Ishikawa (cell line): ENCODE results near the gene ZNF142.

Experiments used
- CEBPB ChIP-seq: IDR thresholded peaks from 2 replicates; pipeline ENCODE4 v1.6.1; 2012
- CREB1 ChIP-seq: IDR thresholded peaks from 2 replicates; pipeline ENCODE4 v1.6.1; 2012; ENCODE audit warnings: low read depth
- EGR1 ChIP-seq: IDR thresholded peaks from 2 replicates; pipeline ENCODE4 v1.6.1; 2012
- EP300 ChIP-seq: IDR thresholded peaks from 2 replicates; pipeline ENCODE4 v1.6.1; 2012; ENCODE audit warnings: borderline replicate concordance
- FOXM1 ChIP-seq: IDR thresholded peaks from 2 replicates; pipeline ENCODE4 v1.6.1; 2012; ENCODE audit warnings: low read depth, borderline replicate concordance
- NFIC ChIP-seq: IDR thresholded peaks from 2 replicates; pipeline ENCODE4 v1.6.1; 2012
- RAD21 ChIP-seq: IDR thresholded peaks from 2 replicates; pipeline ENCODE4 v1.6.1; 2012; ENCODE audit warnings: low read depth
- TAF1 ChIP-seq: IDR thresholded peaks from 2 replicates; pipeline ENCODE4 v1.6.1; 2012; ENCODE audit warnings: low read depth, mild to moderate bottlenecking
- TCF12 ChIP-seq: IDR thresholded peaks from 2 replicates; pipeline ENCODE4 v1.6.1; 2012; ENCODE audit warnings: low read depth
- TEAD4 ChIP-seq: IDR thresholded peaks from 2 replicates; pipeline ENCODE4 v1.6.1; 2012
- YY1 ChIP-seq: IDR thresholded peaks from 2 replicates; pipeline ENCODE4 v1.6.1; 2012; ENCODE audit warnings: low read depth
- ZBTB7A ChIP-seq: IDR thresholded peaks from 2 replicates; pipeline ENCODE4 v1.6.1; 2012; ENCODE audit warnings: low read depth
- TF ChIP-seq, protein P1 (sequence below): IDR thresholded peaks from 2 replicates; pipeline ENCODE4 v1.6.1; 2012; ENCODE audit warnings: low read depth, mild to moderate bottlenecking
- TF ChIP-seq, protein P2 (sequence below): IDR thresholded peaks from 2 replicates; pipeline ENCODE4 v1.6.1; 2012
- TF ChIP-seq, protein P3 (sequence below): IDR thresholded peaks from 2 replicates; pipeline ENCODE4 v1.6.1; 2012

Gene ZNF142, protein sequence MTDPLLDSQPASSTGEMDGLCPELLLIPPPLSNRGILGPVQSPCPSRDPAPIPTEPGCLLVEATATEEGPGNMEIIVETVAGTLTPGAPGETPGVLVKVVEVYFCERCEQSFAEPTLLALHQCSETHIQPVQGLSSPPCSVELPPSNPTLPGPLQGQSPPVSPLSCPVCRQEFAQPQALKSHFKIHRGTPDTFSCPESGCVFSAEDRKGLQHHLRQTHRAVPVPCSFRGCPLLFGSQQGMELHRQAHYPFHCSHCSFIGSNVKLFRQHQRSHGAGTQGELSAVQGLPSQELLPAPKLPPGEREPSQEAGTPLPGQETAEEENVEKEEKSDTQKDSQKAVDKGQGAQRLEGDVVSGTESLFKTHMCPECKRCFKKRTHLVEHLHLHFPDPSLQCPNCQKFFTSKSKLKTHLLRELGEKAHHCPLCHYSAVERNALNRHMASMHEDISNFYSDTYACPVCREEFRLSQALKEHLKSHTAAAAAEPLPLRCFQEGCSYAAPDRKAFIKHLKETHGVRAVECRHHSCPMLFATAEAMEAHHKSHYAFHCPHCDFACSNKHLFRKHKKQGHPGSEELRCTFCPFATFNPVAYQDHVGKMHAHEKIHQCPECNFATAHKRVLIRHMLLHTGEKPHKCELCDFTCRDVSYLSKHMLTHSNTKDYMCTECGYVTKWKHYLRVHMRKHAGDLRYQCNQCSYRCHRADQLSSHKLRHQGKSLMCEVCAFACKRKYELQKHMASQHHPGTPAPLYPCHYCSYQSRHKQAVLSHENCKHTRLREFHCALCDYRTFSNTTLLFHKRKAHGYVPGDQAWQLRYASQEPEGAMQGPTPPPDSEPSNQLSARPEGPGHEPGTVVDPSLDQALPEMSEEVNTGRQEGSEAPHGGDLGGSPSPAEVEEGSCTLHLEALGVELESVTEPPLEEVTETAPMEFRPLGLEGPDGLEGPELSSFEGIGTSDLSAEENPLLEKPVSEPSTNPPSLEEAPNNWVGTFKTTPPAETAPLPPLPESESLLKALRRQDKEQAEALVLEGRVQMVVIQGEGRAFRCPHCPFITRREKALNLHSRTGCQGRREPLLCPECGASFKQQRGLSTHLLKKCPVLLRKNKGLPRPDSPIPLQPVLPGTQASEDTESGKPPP (N-terminal part only)

DNA sequence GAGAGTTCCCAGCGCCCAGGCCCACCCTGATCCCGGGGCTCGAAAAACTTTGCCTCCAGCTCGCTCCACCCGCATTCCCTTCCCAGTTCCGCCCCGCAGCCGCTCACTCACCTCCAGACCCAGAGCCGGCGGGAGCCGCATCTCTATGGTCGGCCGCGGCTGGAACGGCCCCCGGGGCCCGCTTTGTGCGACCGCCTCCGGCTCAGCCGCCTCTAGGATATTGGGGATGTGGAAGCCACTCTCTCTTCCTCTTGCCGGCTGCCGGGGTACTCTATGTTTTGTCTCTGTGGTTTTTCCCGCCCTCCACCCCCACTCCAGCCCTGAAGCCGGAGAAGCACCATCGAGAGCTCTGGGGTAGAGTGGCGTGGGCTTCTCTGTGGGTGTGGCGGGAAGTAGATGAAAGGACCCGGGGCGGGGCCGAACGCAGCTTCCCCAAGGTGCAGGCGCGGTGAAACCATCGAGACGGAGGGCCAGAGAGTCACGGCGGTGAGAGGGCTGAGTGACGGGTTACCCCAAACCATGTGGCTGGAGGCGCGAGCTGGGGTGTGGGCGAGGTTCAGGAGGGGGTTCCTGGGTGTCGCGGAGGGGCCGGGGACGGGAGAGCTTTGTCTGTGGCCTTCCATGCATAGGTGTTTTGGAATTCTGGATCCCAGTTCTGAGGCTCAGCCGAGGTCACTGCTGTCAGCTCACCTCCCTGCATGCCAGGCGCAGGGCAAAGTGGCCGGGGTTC, at the start of gene ZNF142, which contains the start of gene BCS1L:
Gene ZNF142 (minus strand): TSS at position 366 of the 730 bp plus-strand sequence. CDS start 3,194 bp downstream, outside the sequence.
Gene BCS1L (plus strand): TSS at position 426 of the 730 bp plus-strand sequence. CDS start 1,305 bp downstream, outside the sequence.
- TF ChIP-seq CREB1, result peak; percentile 33; the same call in 1 of the 2 replicates
- TF ChIP-seq TAF1, result peak; percentile 55
- TF ChIP-seq, protein P1, sequence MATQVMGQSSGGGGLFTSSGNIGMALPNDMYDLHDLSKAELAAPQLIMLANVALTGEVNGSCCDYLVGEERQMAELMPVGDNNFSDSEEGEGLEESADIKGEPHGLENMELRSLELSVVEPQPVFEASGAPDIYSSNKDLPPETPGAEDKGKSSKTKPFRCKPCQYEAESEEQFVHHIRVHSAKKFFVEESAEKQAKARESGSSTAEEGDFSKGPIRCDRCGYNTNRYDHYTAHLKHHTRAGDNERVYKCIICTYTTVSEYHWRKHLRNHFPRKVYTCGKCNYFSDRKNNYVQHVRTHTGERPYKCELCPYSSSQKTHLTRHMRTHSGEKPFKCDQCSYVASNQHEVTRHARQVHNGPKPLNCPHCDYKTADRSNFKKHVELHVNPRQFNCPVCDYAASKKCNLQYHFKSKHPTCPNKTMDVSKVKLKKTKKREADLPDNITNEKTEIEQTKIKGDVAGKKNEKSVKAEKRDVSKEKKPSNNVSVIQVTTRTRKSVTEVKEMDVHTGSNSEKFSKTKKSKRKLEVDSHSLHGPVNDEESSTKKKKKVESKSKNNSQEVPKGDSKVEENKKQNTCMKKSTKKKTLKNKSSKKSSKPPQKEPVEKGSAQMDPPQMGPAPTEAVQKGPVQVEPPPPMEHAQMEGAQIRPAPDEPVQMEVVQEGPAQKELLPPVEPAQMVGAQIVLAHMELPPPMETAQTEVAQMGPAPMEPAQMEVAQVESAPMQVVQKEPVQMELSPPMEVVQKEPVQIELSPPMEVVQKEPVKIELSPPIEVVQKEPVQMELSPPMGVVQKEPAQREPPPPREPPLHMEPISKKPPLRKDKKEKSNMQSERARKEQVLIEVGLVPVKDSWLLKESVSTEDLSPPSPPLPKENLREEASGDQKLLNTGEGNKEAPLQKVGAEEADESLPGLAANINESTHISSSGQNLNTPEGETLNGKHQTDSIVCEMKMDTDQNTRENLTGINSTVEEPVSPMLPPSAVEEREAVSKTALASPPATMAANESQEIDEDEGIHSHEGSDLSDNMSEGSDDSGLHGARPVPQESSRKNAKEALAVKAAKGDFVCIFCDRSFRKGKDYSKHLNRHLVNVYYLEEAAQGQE, result no peak
- no peak; the same call in 1 of the 2 replicates for TF ChIP-seq FOXM1
- TF ChIP-seq, protein P2, sequence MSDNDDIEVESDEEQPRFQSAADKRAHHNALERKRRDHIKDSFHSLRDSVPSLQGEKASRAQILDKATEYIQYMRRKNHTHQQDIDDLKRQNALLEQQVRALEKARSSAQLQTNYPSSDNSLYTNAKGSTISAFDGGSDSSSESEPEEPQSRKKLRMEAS, result peak; percentile 97
- no peak for TF ChIP-seq CEBPB
- TF ChIP-seq EP300, result peak; percentile 41; the same call in 1 of the 2 replicates
- no peak; the same call in 1 of the 2 replicates for TF ChIP-seq TCF12
- no peak for TF ChIP-seq RAD21
- TF ChIP-seq NFIC, result no peak
- TF ChIP-seq, protein P3, sequence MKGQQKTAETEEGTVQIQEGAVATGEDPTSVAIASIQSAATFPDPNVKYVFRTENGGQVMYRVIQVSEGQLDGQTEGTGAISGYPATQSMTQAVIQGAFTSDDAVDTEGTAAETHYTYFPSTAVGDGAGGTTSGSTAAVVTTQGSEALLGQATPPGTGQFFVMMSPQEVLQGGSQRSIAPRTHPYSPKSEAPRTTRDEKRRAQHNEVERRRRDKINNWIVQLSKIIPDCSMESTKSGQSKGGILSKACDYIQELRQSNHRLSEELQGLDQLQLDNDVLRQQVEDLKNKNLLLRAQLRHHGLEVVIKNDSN, result peak; percentile 29; the same call in 1 of the 2 replicates
- peak; percentile 47; the same call in 1 of the 2 replicates for TF ChIP-seq YY1
- no peak for TF ChIP-seq ZBTB7A

DNA sequence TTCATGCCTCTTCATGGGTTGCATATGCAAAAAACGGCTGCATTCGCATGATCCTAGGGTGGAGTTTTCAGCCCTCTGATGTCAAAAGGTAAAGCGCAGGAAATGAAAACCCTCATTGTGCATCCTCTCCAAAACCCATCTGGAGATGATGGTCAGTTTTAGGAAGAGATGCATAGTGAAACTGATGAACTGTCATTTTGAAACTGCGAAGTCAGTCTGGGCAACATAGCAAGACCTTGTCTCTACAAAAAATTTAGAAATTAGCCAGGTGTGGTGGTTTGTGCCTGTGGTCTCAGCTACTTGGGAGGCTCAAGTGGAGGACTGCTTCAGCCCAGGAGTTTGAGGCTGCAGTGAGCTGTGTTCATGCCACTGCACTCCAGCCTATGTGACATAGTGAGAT, 48.7 kb upstream of the ZNF142 start:
- TF ChIP-seq TAF1, result no peak
- TF ChIP-seq ZBTB7A, result no peak
- TF ChIP-seq, protein P1, result no peak
- no peak for TF ChIP-seq NFIC
- TF ChIP-seq TEAD4, result no peak
- no peak for TF ChIP-seq YY1
- no peak for TF ChIP-seq CREB1
- no peak for TF ChIP-seq CEBPB
- no peak for TF ChIP-seq EP300
- TF ChIP-seq EGR1, result no peak
- TF ChIP-seq RAD21, result no peak
- no peak for TF ChIP-seq FOXM1
- TF ChIP-seq TCF12, result no peak

DNA sequence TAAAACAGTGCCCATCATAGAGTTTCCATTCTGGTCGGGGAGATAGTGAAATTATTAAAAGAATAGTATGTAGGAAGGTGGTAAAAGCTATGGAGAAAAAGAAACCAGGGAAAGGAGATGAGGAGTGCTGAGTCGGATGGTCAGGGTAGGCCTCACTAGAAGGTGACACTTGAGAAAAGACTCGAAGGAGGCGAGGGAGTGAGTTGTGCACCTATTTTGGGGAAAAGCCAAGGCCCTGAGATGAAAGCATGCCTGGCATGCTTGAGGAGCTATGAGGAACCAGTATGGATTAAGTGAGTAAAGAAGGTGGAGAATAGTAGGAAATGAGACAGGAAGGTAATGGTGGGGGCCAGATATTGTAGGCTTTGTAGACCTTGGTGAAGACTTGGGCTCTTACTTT, 43.9 kb upstream of the ZNF142 start:
- TF ChIP-seq CEBPB (no peak), YY1 (no peak), TCF12 (no peak), RAD21 (no peak), ZBTB7A (no peak), TEAD4 (no peak), NFIC (no peak), EGR1 (no peak), FOXM1 (no peak), CREB1 (no peak), TAF1 (no peak)
- TF ChIP-seq, protein P3, result no peak
- TF ChIP-seq, protein P2, result no peak
- TF ChIP-seq, protein P1, result no peak
